GM13976 (cell line): Measurements from ENCODE around the gene KMT2C.

Source experiments
- DNase-seq: peaks from one replicate; pipeline ENCODE4 v3.0.0; 2012; ENCODE audit warnings: low spot score
- CTCF ChIP-seq: IDR thresholded peaks from 2 replicates; pipeline ENCODE4 v1.5.1; 2012; ENCODE audit warnings: borderline replicate concordance, mild to moderate bottlenecking; ENCODE audit not compliant: insufficient read depth; ENCODE audit errors: extremely low read depth, missing control alignments, control extremely low read depth
- in situ Hi-C: fragments of 300-500 bp; cut with MboI; formaldehyde crosslinking; loops from one replicate; pipeline ENCODE4 v1.12.0; 2022; ENCODE audit warnings: low sequenced_read_pairs, mixed read lengths, inconsistent platforms; ENCODE audit not compliant: unreplicated experiment

KMT2C gene

GRCh38 chr7:152467225-152467624 is 31.4 kb upstream of the KMT2C start:
- no peak for TF ChIP-seq CTCF
- in situ Hi-C loops, result no loop called here
- DNase-seq, result no peak

- in situ Hi-C loops, result no loop called here
- DNase-seq, result no peak
- no peak for TF ChIP-seq CTCF
Measured at GRCh38 chr7:152465119-152465387, 29.2 kb upstream of the KMT2C start.

- peak; percentile 87 for DNase-seq
- TF ChIP-seq CTCF, result no peak
- in situ Hi-C loops, result no loop called here
Measured at GRCh38 chr7:152464312-152465118, 28.7 kb upstream of the KMT2C start.

- in situ Hi-C loops, result no loop called here
- no peak for TF ChIP-seq CTCF
- DNase-seq, result peak; percentile 99
Measured at GRCh38 chr7:152463709-152464311, 28.0 kb upstream of the KMT2C start.

GRCh38 chr7:152462995-152463708 is 27.3 kb upstream of the KMT2C start:
- no peak for TF ChIP-seq CTCF
- no peak for DNase-seq
- in situ Hi-C loops, result no loop called here

- TF ChIP-seq CTCF, result no peak
- in situ Hi-C loops, result no loop called here
- no peak for DNase-seq
Measured at GRCh38 chr7:152459724-152460251, 24.0 kb upstream of the KMT2C start.
